NCI-H1417 (cell line): ENCODE data around the gene OLFML2B.

Source experiments
- DNase-seq, 3 experiments: peaks; one replicate each; lab custom pipeline; 2025; lab: John Stamatoyannopoulos, UW

Gene OLFML2B

DNA sequence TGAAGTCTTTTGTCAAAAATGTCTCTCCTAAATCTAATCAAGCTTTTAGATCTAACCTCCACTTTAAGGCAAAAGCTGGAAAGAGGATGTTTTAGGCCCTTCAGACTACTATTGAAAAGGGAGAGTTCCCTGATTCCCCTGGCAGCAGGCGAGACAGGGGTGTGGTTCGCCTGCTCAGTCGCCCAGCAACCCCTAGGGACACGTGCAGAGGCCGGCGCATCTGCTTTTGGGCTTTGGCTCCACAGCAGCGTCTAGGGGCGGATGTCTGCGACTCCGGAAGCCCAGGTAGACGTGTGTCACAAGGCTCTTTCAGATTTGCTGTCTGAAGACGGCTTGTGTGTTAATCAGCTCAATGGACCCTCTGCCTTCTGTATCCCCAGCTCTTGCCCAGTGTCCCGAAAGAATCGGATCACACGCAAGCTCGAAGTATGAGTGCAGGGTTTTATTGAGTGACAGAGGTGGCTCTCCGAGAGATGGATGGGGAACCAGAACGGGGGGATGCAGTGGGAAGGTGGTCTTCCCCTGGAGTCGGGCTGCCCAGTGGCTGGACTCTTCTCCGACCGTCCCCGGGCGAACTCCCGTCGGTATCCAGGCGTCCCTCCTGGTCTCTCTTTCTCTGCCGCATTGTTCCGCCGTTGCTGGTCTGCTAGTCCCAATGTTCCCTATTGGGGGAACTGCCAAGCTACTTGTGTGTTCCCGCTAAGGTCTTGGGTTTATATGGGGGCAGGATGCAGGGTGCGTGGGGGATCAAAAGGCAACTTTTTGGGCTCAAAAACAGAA, 45.5 kb downstream of the OLFML2B start:
- peak in 1 of 3 experiments; percentile 46 for DNase-seq

DNA sequence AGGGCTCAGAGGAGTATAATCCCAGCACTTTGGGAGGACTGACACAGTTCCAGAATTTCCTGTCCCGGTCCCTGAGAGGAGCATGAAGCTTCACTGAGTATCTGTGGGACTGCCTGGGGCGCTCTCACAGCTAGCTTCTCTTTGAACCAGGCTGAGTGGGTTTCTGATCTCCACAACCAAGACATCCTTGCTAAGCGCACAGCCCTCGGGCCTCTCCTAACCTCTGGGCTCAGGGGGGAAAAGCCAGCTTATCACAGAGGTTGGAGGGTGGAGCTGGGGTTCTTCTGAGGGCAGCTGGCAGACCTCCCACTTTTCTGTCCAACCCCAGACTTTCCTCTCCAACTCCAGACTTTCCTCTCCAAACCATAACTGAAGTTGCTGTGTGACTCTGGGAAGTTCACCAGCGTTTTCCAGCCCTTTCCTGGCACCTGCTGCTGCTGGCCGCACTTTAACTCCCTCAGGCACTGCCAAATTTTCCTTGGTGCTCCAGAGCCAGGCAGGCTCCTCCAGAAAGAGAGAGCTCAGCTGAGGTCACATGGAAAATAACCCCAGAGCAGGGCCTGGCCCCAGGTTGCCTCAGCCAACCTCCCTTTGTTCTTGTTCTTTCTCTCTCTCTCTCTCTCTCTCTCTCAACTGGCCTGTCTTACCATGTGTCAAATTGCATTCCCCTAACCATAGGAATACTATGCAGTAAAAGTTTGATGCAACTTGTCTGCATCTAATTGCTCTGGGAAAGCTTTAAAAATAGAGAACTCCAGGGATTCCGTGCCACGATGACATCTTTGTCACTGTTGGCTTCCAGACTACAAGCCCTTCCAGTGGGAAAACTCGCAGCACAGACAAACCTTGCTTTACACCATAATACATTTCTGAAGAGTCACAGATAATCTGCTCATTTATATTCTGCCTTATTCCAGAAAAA, 49.5 kb downstream of the OLFML2B start:
- no peak for DNase-seq

DNA sequence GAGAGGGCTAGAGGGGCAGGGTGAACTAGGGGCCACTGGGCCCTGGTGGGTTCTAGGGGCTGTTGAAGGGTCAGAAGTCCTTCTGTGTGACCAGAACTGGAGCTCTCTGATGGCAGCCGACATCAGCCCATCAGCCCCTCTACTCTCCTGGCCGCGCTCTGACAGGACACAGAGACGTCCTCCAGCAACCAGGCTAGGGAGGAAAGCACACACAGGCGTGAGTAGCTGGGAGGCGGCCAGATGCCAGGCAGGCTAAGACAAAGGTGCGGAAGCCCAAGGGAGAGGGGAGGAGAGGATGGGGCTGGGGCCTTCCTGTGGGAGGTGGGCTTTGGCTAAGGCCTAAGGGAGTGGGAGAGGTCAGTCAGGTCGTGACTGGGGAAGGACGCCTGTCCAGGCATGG, 50.8 kb downstream of the OLFML2B start:
- no peak for DNase-seq

DNA sequence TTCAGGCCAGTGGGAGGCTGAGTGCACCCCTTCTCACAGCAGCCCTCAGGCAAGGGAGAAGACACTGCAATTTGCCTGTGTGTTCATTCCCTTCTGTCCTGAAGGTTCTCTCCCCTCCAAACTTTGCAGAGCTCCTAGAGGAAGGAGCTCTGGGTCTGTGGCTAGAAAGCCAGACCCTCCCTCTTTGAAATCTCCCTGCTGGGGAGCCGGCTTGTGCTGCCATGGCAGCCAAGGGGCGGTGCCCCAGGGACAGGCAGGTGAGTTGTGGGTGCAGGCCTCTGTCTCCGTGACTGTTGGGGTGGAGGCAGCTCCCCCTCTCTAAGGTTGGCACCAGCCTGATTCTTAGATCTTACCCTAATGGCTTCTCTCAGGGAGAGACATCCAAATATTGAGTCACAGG, 53.0 kb downstream of the OLFML2B start:
- no peak for DNase-seq

DNA sequence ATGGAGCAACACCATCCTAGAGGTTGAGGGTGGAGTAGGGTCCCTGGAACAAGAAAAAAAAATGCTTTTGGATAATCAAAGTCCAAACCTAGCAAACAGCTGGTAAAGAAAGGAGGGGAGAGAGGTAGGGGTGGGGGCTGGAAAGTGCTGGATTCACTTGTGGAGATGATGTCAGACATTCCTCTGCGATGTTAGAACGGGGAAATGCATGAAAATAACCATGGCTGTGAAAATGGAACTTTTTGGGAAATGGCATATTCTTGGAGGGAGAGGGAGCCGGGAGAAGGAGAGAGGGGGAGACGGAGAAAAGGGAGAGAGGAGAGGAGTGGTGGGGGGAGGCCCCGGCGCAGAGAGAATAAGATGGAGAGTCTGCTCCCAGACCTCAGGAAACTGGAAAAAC, 53.6 kb downstream of the OLFML2B start:
- DNase-seq: no peak

DNA sequence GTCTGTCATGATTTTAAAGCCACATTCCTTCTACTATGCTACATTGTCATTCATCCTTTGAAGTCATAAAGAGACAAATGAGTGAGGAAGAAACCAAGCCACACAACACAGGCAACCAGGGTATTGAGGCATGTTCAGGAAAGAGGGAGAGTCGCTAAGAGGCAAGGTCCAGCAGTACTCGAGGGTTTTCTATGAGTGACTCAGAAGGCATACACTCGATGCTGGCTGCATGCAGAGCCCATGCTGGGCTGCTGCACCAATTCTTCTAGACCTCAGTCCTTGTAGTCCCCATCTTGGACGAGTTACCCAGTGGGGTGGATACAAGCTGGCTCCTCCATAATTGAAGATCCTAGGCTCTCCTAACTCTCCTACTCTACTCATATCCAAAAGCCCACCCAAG, 57.6 kb downstream of the OLFML2B start:
- DNase-seq: no peak

DNA sequence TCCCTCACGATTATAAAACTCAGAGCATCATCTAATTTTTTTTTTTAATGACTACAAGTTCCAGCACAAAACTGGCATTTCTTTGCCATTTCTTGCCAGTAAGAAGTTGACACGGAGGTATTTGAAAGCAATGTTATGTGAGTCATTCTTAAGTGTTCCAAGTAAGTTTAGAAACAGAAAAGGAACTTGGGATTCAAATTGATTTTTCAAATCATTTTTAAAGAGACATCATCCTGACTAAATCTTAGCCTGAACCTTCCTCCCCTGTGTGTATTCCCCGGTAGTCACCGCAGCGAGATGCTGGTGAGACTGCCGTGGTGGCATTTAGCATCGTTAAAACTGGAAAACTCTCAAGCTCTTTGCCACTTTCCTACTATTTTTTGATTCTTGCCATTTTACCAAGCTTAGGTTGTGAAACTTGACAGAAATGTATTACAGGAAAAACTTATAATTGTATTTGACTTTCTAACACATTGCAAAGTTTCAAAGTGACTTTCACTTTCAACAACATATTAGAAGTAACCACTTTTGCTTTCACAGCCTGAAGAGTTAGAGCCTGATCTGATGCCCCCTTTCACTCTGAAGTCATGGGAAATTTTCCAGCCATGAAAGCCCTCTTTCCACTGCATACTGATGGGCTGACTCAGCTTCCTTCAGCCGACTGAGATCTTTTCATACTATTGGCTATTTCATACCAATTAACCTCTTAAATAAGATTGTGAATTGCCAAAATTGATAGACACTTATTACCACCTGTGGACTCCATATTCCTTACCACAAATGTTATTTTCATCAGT, 61.4 kb downstream of the OLFML2B start:
- no peak for DNase-seq

DNA sequence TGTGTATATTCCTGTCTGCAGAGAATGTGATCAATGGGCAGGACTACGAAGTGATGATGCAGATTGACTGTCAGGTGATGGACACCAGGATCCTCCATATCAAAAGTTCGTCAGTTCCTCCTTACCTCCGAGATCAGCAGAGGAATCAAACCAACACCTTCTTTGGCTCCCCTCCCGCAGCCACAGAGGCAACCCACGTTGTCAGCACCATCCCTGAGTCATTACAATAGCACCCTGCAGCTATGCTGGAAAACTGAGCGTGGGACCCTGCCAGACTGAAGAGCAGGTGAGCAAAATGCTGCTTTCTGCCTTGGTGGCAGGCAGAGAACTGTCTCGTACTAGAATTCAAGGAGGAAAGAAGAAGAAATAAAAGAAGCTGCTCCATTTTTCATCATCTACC, 65.2 kb downstream of the OLFML2B start:
- no peak for DNase-seq

DNA sequence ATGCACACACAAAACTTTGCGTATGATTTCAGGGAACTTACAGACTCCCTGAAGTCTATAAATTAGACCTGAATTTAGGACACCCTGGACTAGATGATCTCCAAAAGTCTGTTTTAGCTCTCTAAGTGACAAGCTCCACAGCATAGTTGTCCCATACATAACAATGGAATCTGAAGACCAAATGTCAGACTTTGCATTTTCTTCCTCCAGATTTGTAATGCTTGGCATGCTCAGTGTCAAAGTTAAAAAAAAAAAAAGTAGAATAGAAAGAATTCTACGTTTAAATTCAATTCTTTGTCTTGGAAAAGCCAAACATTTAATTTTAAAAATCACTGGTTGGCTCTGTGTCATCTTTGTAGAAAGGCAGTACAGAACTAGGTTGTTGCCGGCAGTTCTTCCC, 66.7 kb downstream of the OLFML2B start:
- no peak for DNase-seq

DNA sequence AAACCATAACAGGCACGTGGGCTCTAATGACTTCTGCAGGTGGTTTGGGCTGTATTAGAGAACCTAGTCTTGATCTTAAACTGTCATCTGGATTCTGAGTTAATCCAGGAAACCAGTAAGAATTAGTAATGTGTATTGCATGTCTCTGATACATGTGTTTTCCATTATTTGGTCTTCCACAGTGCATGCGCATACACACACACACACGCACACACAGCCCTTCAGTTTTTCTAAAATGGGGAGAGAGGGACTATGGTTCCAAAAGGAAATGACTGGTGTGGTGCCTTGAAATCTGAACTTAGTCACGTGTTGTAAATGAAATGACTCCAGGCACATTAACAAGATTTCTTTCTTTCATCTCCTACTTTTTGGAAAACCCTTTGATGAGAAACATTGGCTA, 67.6 kb downstream of the OLFML2B start:
- DNase-seq: no peak

DNA sequence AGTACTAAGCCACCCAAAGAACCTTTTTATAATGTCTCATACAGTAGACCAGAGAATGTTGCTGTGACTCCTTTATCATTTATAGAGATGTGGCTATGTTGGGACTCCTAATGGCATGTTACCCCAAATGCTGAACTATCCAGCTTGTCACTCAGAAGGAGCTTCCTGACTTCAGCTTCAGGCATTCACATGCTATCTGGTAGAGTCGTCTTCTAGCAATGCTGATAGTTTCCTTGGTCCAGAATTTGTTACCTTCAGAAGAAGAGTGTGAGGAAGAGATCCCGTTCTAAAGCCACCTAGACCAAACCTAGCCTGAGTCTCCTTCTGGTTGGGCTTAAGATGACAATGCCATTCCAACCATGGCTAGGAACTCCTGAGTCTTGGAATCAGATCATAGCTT, 68.1 kb downstream of the OLFML2B start:
- DNase-seq: no peak

DNA sequence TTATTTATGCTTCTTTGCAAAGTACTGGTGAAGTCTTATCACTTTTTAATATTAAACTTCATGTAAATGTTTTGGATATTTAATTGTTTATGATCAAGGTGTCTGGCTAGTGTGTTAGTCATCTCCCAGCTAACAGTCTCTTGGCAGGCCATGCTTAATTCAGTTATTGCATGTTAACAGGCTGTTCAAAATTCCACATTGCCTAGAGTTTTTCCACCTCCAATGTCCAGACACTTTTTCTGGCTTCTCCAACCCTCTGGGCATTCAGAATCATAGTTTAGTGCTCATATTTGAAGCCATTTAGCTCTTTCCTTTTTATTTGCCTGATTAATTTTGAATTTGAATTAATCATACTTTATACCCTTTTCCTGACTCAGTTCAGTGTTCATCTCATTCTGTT, 69.2 kb downstream of the OLFML2B start:
- no peak for DNase-seq

DNA sequence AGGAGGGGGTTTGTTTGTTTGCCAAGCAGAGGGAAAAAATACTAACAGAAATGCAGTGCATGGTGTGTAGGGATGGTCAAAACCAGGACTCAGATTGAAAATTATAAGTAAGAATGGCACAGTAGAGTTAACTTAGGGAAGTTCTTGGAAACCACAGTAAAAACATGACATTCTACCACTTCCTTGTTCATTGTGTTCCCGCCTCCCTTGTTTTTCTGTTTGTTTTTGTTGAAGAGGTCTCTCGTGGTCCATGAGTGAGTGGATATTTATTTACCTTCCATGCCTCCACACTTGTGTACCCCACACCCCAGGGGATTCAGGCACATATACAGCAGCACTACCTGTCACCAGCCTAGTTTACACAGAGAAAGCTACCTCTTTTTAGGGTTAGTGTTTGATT, 69.6 kb downstream of the OLFML2B start:
- DNase-seq: peak in 1 of 3 experiments; percentile 23

DNA sequence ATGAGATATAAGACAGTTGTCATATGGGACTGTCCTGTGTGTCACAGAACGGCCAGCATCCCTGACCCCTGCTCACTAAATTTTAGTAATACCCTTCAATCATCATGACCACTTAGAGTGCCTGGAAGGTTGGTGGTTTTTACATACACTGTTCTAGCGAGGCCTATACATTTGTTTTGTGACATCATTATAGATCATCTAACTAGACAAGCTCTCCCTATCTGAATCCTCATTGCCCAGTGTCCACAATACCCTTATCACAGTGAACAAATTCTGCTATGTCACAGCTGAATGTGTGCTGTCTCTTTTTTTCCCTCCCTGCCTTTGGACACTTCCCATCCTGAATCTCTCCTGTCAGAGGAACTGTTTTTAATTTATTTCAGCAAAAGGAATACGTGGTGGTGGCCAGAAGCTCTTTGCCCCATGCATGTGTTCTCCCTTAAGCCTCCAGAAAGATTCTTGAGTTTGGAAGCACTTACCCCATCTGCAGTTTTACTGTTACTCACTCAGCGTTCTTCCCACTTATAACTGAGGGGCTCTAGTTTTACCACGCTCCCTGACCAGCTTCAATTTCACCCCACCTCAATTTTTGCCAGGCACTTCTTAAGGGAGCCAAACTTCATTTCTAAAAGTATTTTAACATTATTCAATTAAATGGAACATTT, 70.3 kb downstream of the OLFML2B start:
- DNase-seq: no peak

DNA sequence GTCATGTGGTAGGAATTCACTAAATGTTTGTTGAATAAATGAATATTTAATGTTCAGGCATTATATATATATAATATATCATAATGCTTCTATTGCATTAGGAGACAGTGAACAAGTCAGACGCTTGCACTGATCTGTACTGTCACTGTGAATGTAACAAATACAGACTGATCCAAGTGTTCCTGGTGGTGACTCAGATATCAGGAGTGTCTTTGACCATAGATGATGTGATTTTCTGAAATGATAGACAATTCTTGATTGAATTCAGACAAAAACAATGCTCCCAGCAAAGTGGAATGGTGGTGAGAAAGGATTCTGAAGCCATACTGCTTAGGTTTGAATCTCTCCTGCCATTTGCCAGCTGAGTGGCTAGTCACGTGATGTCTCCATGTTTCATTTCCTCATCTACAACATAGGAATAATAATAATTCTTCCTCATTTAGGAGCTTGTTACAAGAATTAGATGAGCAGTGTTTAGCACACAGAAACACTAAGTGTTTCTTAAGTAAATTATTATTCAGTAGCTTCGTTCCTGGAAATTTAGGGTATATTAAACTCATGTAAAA, 71.0 kb downstream of the OLFML2B start:
- DNase-seq: no peak

DNA sequence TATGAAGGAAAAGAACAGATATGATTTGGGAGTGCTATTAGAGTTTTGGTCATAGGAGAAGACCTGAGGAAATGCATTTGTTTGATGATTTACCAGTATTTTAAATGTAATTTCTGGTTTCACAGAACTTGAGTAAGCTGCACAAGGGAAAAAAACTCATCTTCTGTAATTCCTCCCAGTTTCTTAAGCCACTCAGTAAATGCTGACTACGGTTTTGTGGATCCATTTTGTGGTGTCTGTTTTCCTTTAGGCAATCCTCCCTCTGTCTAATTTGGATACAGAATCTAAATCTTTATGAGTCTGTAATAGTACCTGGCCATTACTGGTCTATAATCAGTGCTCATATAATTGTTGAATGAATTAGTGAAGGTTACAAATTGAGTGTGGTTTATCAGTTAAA, 72.0 kb downstream of the OLFML2B start:
- DNase-seq: no peak

DNA sequence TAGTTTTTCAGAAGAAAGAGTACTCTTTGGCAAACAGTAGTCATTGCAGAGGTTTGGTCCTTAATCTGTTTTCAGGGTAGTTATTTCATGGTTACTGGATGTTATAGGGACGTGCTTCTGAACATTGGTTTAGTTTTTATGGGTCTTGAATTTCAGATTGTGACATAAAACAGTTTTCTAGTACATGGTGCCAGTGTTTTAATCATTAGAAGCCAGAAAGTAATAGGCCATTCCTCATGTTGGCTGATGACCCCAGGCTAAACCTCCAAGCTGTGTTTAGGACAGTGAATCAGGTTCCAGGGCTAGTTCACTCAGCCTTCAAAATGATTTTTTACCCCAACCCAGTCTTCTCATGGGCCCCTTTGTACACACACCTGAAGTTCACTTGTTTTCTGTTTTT, 73.3 kb downstream of the OLFML2B start:
- DNase-seq: no peak

DNA sequence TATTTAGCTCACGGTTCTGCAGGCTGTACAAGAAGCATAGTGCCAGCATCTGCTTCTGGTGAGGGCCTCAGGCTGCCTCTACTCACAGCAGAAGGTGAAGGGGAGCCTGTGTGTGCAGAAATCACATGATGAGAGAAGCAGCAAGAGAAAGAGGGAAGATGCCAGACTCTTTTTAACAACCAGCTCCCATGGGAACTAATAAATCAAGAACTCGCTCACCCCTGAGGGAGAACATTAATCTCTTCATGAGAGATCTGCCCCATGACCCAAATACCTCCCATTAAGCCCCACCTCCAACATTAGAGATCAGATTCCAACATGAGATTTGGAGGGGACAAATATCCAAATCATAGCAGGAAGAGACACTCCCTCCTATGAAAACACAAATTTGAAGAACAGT, 74.1 kb downstream of the OLFML2B start:
- no peak for DNase-seq

DNA sequence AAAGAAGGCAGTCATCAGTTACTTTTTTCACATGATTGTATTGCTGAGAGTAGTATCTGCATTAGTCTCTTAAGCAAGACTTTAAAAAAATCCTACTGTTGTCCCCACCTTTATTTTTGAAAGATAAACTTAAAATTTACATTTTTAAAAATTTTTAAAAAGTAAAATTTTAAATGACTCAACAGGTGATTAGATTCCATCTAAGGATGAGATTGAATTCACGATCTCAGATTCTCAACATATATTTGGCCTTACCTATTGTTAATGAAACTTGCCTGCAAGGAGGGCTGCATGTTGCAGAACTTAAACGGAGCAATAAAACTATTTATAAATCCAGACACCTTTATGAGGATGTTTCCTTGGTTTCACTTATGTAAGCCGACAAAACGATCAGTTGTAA, 75.2 kb downstream of the OLFML2B start:
- no peak for DNase-seq

DNA sequence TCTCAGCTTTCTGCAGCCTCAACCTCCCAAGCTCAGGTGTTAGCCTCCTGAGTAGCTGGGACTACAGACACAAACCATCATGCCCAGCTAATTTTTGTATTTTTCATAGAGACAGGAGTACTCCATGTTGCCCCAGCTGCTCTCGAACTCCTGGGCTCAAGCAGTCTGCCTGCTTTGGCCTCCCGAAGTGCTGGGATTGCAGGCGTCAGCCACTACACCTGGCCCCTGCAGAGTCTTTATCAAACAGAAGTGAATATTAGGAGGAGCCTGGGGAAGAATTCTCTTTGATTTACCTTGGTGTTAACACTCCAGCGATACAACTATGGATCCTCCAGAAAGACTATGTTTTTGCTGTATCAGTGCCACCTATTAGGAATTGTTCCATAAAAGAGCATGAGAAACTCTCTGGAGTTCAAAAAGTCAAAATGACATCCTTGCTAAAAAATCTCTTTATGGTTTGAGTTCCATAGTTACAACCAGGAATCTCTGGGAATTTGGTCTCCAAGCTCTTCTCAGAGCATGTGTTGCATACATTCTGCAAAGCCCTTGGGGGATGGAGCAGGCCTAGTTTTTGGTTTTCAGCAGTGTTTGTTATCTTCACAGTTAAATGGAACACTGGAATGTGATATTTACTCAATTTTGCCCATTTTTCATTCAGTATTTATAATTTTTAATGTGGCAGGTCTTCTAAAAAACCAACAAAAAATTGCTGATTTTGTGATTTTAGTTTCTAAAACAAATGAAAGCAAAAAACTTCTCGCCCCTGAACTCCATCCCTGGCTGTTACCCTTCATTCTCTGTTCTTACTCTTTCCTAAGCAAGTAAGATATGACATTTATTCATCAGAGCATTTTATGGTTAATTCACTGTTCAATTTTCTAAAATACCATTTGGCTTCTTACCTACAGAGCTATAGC, 77.3 kb downstream of the OLFML2B start:
- no peak for DNase-seq
